CD14-positive monocyte (primary cell): ENCODE data around the gene ADAMTSL3. TPM values are rescaled to one million over a fixed set of nuclear protein-coding genes. Genes with fewer than 3 reads are reported as not detected.

ENCODE experiments used
- DNase-seq, 3 donors: peaks; one replicate each; pipeline ENCODE4 v3.0.0-alpha.2; 2011 to 2022
- H2AFZ ChIP-seq: 2 replicates; pipeline ENCODE4 v1.6.0; 2012; ENCODE audit warnings: mild to moderate bottlenecking, low read depth, low read length, inconsistent platforms; ENCODE audit not compliant: insufficient read depth, poor library complexity, severe bottlenecking
- H3K27ac ChIP-seq, 2 donors: 1 replicate in 1 of 2; 2 replicates in 1 of 2; pipeline ENCODE4 v1.5.1; 2012 to 2013; ENCODE audit warnings: low read length in 2 of 2, control low read depth in 1 of 2, inconsistent platforms in 1 of 2, low read depth in 1 of 2, mild to moderate bottlenecking in 1 of 2
- H3K27me3 ChIP-seq, 2 donors: one replicate each; pipeline versions ENCODE4 v1.6.0 to v1.6.1; 2011 to 2013; ENCODE audit warnings: low read length in 2 of 2; ENCODE audit not compliant: control insufficient read depth in 2 of 2, insufficient read depth in 2 of 2
- H3K36me3 ChIP-seq, 2 donors: replicated peaks in 1 of 2; 1 replicate in 1 of 2; 2 replicates in 1 of 2; pipeline versions ENCODE4 v1.5.1 to v1.6.1; 2012 to 2013; ENCODE audit warnings: low read length in 2 of 2, control low read depth in 1 of 2, inconsistent platforms in 1 of 2, mild to moderate bottlenecking in 1 of 2; ENCODE audit not compliant: insufficient read depth in 2 of 2, control insufficient read depth in 1 of 2
- H3K4me1 ChIP-seq, 2 donors: 1 replicate in 1 of 2; 2 replicates in 1 of 2; pipeline versions ENCODE4 v1.5.1 to v1.6.1; 2012 to 2013; ENCODE audit warnings: low read length in 2 of 2, control low read depth in 1 of 2, inconsistent platforms in 1 of 2, mild to moderate bottlenecking in 1 of 2, moderate library complexity in 1 of 2; ENCODE audit not compliant: insufficient read depth in 2 of 2, control insufficient read depth in 1 of 2
- H3K4me2 ChIP-seq: replicated peaks from 2 replicates; pipeline ENCODE3; 2012; ENCODE audit warnings: low read length, moderate library complexity, mild to moderate bottlenecking; ENCODE audit not compliant: poor library complexity, severe bottlenecking; ENCODE audit errors: extremely low read depth
- H3K4me3 ChIP-seq, 3 experiments: fragments of 200-600 bp in 1 of 3; sonication (generic) in 1 of 3; replicated peaks in 1 of 3; 1 replicate in 2 of 3; 2 replicates in 1 of 3; pipeline ENCODE4 v1.5.1; 2011 to 2013; ENCODE audit warnings: low read length in 3 of 3, mild to moderate bottlenecking in 3 of 3, control low read depth in 2 of 3, low read depth in 2 of 3, inconsistent platforms in 1 of 3, moderate library complexity in 1 of 3
- H3K79me2 ChIP-seq: 2 replicates; pipeline ENCODE4 v1.6.0; 2012; ENCODE audit warnings: mild to moderate bottlenecking, control low read depth, inconsistent platforms, low read length, moderate library complexity; ENCODE audit not compliant: insufficient read depth
- H3K9ac ChIP-seq: 2 replicates; pipeline ENCODE4 v1.6.0; 2017; ENCODE audit warnings: low read length, mild to moderate bottlenecking; ENCODE audit not compliant: insufficient read depth, poor library complexity, severe bottlenecking
- H3K9me3 ChIP-seq, 2 donors: replicated peaks in 1 of 2; 1 replicate in 1 of 2; 2 replicates in 1 of 2; pipeline versions ENCODE4 v1.5.1 to v1.6.1; 2012 to 2013; ENCODE audit warnings: low read length in 2 of 2, control low read depth in 1 of 2; ENCODE audit not compliant: control insufficient read depth in 1 of 2, insufficient read depth in 1 of 2
- H4K20me1 ChIP-seq: 2 replicates; pipeline ENCODE4 v1.6.0; 2012; ENCODE audit warnings: mild to moderate bottlenecking, low read length, control low read depth, moderate library complexity; ENCODE audit not compliant: insufficient read depth
- H3K27ac Mint-ChIP-seq, 7 donors: one replicate each; pipeline ENCODE4 v1.8.0; 2020; ENCODE audit warnings: mild to moderate bottlenecking in 7 of 7, mixed read lengths in 7 of 7, moderate library complexity in 6 of 7, inconsistent platforms in 2 of 7
- H3K27me3 Mint-ChIP-seq, 3 donors: one replicate each; pipeline ENCODE4 v1.8.0; 2021 to 2022; ENCODE audit warnings: low read depth in 3 of 3, mild to moderate bottlenecking in 3 of 3, mixed read lengths in 3 of 3, moderate library complexity in 3 of 3, inconsistent platforms in 1 of 3
- H3K36me3 Mint-ChIP-seq, 2 donors: one replicate each; pipeline ENCODE4 v1.8.0; 2020; ENCODE audit warnings: mixed read lengths in 2 of 2, inconsistent platforms in 1 of 2, mild to moderate bottlenecking in 1 of 2
- H3K4me1 Mint-ChIP-seq: one replicate; pipeline ENCODE4 v1.8.0; 2020; ENCODE audit warnings: mild to moderate bottlenecking, mixed read lengths
- H3K4me3 Mint-ChIP-seq, 2 donors: one replicate each; pipeline ENCODE4 v1.8.0; 2020; ENCODE audit warnings: mild to moderate bottlenecking in 2 of 2, mixed read lengths in 2 of 2, moderate library complexity in 1 of 2
- H3K9me3 Mint-ChIP-seq, 7 donors: one replicate each; pipeline ENCODE4 v1.8.0; 2020 to 2022; ENCODE audit warnings: mixed read lengths in 7 of 7, mild to moderate bottlenecking in 6 of 7, moderate library complexity in 6 of 7, inconsistent platforms in 2 of 7
- WGBS: methylation state at CpG from one replicate; pipeline ENCODE4 v1.1.5; 2013; ENCODE audit warnings: missing lambda C conversion rate; ENCODE audit not compliant: insufficient coverage; 5-methylcytosine and 5-hydroxymethylcytosine counted together
- intact Hi-C, 2 donors: fragments of 100-400 bp; cut with micrococcal nuclease; formaldehyde crosslinking; loops; one replicate each; pipeline versions ENCODE4 v1.15.0 to v1.15.1; 2023
- polyA plus RNA-seq, 3 donors: library from polyadenylated mRNA; depleted of rRNA in 1 of 3; unstranded in 2 of 3; stranded (reverse) in 1 of 3; fragments of 300-500 nt in 2 of 3; fragments of >200 nt in 1 of 3; fragmentation: Illumina TruSeq in 2 of 3; gene quantifications; 1 replicate in 2 of 3; 2 replicates in 1 of 3; pipeline ENCODE4 v1.2.3, GENCODE V29; 2012 to 2021
- TF ChIP-seq, protein P1 (sequence below): fragments of 200-600 bp; IDR thresholded peaks from one replicate; pipeline ENCODE4 v1.8.0; 2022; ENCODE audit warnings: antibody characterized with exemption, mild to moderate bottlenecking

Gene ADAMTSL3
- polyA plus RNA-seq, 3 donors: not detected

DNA sequence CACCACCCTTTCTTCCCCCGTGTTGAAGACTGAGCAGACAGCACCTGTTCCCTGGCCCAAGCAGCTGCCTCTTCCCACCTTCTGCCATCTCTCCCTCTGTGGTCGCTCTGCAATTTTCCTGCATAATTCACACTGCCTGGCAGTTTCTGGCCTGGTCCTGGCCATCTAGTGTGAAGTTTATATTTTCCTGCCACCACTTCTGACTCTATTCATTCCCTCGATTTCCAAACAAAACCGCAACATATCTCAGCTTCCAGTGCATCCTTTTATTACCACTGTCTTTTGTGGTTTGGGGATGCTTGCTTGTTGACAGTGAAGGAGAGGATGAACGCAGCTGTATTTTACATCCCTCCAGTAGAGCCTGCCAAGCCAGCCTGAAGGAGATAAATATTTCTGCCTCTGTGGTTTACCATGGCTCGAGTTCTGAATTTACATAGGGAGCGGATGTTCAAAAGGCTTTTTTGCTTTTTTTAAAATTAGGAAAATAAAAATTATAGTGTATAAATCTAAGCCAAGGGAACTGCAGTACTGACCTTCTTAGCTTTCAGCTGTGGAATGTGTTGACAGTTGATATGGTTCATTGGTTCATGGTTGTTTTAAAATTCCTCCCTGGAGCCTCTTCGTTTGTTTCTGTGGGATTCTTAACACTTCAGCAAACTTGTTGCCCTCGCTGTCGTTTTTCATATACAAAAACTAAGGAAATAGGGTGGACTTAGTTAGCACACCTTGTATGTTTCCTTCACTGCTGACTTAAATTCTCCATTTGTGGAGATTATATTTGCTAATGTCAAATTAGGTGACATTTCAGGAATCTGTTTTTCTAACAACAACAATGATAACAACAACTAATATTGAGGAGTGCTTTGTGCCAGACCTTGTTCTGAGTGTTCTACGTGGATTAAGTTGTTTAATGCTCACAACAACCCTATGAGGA, 250.5 kb downstream of the ADAMTSL3 start:
- H3K27me3 Mint-ChIP-seq: peaks cover 0 to 5% (median 3%) of the 10 kb centered on the region in 3 donors
- H3K4me3 Mint-ChIP-seq: no peak overlapping the region
- H3K9me3 ChIP-seq: no peaks in the 10 kb centered on the region
- intact Hi-C loops: no loop called here
- no peak overlapping the region for H3K27ac Mint-ChIP-seq
- H3K36me3 Mint-ChIP-seq: no peaks in the 10 kb centered on the region
- H3K36me3 ChIP-seq: no peaks in the 10 kb centered on the region
- H3K27me3 ChIP-seq: no peaks in the 10 kb centered on the region
- WGBS: 18% methylated on average over 1 of the region's 11 CpGs
- H3K27ac ChIP-seq: no peak overlapping the region
- no peak overlapping the region for H3K4me2 ChIP-seq
- H3K4me1 Mint-ChIP-seq: no peaks in the 10 kb centered on the region
- DNase-seq: no peak
- no peaks in the 10 kb centered on the region for H3K79me2 ChIP-seq
- no peaks in the 10 kb centered on the region for H3K4me1 ChIP-seq
- no peak overlapping the region for H3K4me3 ChIP-seq
- H3K9me3 Mint-ChIP-seq: peaks cover 0 to 3% (median 0%) of the 10 kb centered on the region in 7 donors
- H4K20me1 ChIP-seq: no peaks in the 10 kb centered on the region
- TF ChIP-seq, protein P1, sequence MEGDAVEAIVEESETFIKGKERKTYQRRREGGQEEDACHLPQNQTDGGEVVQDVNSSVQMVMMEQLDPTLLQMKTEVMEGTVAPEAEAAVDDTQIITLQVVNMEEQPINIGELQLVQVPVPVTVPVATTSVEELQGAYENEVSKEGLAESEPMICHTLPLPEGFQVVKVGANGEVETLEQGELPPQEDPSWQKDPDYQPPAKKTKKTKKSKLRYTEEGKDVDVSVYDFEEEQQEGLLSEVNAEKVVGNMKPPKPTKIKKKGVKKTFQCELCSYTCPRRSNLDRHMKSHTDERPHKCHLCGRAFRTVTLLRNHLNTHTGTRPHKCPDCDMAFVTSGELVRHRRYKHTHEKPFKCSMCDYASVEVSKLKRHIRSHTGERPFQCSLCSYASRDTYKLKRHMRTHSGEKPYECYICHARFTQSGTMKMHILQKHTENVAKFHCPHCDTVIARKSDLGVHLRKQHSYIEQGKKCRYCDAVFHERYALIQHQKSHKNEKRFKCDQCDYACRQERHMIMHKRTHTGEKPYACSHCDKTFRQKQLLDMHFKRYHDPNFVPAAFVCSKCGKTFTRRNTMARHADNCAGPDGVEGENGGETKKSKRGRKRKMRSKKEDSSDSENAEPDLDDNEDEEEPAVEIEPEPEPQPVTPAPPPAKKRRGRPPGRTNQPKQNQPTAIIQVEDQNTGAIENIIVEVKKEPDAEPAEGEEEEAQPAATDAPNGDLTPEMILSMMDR: no peak
- no peak overlapping the region for H3K9ac ChIP-seq
- no peak overlapping the region for H2AFZ ChIP-seq

DNA sequence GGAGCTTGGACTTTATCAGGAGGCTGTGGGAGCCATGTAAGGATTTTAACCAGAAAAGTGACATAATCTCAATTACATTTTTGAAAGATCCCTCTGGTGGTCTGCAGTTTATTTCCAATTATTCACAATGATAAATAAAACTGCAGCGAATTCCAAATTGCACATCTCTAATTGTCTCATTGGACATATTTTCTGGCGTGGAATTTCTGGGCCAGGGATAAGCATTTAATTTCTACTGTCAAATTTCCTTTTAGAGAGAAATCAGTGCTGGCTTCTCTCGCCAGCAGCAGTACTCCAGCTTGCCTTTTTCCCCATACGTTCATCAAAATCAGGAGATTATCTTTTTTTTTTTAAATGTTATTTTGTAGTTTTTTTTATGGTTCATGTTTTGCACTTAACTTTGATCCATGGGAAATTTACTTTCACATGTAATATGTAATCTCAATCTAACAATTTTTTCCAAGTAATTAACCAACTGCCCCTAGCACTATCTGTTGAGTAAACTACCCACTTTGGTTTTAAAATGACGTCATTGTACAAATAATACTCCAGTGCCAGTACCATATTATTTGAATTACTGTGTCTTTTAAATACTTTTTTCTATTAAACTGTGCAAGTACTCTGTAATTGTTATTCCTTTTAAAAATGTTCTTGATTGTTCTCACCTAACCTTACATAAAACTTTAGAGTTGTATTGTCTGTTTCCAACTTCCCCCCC, 251.8 kb downstream of the ADAMTSL3 start:
- H3K4me3 Mint-ChIP-seq: no peak overlapping the region

More for the DNA sequence above, 251.8 kb downstream of the ADAMTSL3 start:
- Histone ChIP-seq H3K9me3 (no peaks in the 10 kb centered on the region), H3K9ac (no peak overlapping the region), H3K27ac (no peak overlapping the region), H3K4me2 (no peak overlapping the region), H3K79me2 (no peaks in the 10 kb centered on the region), H3K27me3 (no peaks in the 10 kb centered on the region), H3K4me3 (no peak overlapping the region), H4K20me1 (no peaks in the 10 kb centered on the region), H2AFZ (no peak overlapping the region), H3K4me1 (no peaks in the 10 kb centered on the region), H3K36me3 (no peaks in the 10 kb centered on the region)
- 100% methylated on average over 2 of the region's 5 CpGs for WGBS
- Mint-ChIP-seq H3K27me3 (peaks cover 0 to 5% (median 3%) of the 10 kb centered on the region in 3 donors), H3K9me3 (peaks cover 0 to 3% (median 2%) of the 10 kb centered on the region in 7 donors), H3K36me3 (no peaks in the 10 kb centered on the region), H3K4me1 (no peaks in the 10 kb centered on the region), H3K27ac (no peak overlapping the region)
- DNase-seq: no peak
- intact Hi-C loops: no loop called here
- TF ChIP-seq, protein P1: no peak
